NK-92 (cell line): ENCODE measurements around the gene TMTC1.

Experiments
- DNase-seq: peaks from one replicate; lab custom pipeline; 2025; ENCODE audit not compliant: unreplicated experiment; lab: John Stamatoyannopoulos, UW

Gene TMTC1

DNA sequence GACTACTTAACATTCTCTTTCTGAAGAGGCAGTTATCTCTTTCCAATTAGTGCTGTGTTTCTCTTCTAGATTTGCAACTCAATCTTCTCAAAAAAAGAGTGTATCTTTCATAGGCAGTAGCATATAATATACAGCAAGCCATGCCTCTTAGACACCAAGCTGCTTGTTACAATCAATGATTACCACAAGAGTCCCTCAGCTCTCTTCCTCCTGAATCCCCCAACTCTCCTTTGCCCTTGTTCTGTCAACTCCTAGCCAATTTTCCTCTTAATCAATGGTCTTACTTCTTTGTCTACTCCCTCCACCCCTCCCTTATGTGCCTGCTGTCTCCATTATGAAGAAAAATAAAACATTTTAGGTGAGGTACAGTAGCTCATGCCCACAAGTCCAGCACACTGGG is 2.6 kb downstream of the TMTC1 start:
- no peak for DNase-seq

DNA sequence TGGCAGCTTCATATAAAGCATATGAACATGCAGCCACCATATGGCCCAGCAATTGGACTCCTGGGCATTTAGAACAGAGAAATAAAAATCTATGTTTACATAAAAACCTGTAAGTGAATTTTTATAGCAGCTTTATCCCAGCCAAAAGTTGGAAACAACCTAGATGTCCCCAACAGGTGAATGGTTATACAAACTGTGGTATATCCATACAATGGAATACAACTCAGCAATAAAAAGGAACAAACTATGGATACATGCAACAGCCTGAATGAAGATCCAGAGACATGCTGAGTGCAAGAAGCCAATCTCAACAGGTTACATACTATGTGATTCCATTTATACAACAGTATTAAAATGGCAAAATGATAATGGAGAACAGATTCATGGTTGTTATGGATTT is 3.7 kb downstream of the TMTC1 start:
- no peak for DNase-seq

DNA sequence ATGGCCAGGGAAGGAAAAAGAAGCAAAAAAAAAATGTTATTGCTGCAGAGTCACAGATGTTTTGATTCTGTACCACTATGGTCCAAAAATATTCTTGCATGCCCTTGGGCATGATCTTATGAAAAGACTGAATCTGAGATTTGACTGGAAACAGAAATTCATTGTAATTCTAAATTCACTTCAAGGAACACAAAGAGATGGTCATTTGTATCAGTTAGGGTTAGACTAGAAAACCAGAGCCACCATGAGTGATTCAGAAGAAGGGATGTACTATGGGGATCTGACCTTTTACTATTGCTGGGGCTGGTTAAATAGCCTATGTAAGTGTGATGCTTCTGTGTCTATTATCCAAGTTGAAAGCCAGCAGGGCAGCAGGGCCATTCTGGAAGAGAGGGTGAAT is 5.2 kb downstream of the TMTC1 start:
- no peak for DNase-seq

DNA sequence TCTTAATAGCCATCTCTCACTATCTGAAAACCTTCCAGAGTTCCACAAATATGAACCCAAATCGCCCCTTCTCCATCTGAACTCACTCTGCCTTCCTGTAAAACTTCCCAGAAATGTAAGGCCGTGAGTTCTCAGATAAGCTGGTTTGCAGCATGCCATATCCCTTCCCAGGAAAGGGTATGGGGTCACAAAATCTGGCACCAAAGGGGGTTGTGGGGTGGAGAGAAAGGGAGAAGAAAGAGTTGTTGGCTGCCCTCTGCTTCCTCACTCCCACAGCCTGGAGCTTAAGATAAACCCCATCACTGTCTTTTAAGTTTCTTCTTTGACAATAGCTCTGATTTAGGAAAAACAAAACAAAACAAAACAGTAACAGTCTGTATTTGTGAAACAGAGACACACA is 10.7 kb downstream of the TMTC1 start:
- DNase-seq: no peak

DNA sequence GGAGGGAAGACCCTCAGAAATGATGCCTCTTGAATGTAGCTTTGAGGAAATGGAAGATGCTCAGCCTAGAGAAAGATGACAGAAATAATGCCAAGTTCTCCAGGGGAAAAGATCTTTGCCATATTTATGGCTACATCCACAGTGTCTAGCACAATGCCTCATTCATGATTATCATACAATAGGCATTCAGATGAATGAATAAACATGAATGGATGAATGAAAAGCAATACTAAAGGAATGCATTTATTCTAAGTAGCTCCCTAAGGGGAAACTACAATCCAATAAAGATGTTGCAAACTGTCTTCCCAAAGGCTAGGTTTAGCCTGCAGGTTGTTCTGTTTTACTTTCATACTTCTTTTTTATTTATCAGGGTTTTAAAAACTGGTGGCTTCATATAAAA is 12.0 kb downstream of the TMTC1 start:
- DNase-seq: no peak

DNA sequence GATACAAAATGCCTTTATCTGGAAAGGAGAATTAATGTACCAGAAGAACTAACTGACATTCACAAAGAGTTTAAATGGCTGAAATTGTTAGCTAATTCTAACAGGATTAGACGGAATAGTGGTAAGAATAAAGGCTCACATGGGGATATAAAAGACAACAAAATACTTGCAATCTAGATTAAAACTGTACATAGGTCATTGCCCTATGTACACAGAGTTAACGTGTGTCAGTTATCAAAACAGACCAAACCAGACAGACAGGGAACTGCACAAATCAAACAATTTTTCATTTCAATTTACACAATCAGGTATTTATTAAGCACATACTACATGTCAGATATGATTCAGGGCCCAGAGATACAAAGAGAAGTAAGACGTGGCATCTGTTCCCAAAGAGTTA is 12.6 kb downstream of the TMTC1 start:
- no peak for DNase-seq

DNA sequence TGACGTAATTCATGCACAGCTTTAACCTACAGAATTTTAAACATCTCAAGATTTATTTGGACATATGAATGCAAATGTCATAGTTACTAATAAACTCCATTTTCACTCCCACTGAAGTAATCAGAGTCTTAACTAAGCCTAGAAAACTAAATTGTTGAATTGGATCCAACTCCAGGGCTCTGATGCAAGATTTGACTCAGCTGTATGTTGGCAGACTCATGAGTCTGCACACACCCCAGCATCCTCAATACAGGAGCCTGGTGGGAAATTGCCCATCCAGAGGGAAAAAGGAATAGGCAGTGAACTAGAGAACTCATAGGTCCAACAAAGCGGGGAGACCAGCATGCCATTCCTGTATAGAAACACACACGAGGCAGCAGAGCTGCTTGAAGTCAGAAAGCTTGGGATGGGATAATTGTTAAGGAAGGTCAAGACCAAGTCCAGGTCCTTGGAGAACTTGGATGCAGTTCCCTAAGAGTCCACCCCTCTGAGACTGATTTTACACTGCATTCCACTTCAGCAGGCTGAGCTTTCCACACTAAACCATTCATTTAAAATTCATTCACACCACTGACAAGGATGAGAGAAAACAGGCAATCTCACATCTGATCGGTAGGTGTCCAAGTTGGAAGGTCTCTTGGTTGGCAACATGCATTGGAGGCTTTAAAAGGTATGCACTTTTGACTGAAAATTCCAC is 14.4 kb downstream of the TMTC1 start:
- DNase-seq: no peak

DNA sequence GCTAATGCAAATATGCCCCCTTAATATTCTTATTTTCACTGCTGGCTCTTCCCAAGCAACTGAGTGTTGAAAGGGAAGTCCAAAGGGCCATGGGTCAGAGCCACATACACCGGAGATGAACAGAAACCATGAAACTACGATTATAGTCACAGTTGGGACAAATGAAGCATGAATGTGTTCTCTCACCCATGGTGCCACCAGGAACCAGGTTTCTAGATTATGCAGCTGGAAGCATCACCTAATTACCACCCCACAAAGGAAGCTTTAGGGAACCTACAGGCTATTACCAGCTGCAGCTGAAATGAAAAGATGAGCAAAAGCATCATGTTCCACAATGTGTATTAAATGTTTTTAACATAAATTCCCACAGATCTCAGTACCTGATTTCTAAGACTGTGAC is 15.4 kb downstream of the TMTC1 start:
- no peak for DNase-seq

DNA sequence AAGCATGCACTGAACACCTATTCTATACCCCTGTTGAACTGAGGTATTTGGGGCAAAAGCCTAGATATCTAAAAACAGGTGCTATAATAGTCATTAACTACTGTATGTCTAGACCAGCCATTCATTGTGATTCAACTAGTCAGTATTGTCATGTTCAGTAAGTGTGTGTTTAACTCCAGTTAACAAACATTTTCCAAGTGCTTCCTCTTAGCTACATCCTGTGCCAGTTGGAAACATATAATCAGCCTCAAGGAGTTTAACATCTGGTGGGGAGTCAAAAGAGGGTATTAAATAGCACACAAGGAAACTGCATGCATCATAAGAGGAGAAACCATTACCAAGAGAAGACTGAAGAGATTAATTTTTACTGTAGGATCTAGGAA is 20.4 kb downstream of the TMTC1 start:
- DNase-seq: no peak

DNA sequence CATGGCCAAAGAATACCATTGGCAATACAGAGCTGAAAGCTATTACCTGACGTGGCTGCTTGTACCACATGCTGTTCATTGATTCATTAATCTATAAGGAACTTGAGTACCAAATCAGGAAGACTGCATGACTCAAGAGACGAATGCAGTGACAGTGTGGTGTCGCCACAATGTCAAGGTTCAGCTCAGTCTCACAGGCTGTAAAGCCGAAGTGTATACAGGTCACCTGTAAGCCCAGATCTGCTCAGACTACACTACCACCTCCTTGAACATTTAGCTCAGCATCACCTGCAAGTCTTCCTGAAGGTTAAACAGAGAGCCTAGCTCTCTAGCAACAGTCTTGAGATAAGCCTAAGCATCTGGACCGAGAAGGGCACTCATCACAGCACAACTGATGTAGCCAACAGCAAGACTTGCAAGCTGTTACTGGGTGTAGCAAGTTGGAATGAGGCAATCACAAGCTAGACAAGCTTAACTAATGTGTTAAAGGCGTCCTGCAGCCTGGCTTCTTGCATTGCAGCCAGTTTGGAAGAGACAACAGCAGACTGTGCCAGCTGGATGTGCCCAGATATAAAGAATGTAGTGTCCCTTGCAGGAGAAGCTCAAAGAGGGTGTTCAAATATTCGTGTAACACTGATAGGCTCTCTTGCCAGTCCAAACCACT is 21.0 kb downstream of the TMTC1 start:
- no peak for DNase-seq

DNA sequence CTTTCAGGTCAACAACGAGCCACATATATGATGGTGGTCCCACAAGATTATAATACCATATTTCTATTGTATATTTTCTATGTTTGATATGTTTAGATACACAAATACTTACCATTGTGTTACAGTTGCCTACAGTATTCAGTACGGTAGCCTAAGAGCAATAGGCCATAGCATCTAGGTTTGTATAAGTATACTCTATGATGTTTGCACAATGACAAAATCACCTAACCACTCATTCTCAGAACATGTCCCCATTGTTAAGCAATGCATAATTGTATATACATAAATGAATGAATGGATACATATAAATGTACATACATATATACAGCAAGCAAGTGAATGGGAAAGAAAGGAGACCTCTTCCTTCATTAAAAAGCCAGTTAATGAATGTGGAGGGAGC is 23.8 kb downstream of the TMTC1 start:
- DNase-seq: no peak

DNA sequence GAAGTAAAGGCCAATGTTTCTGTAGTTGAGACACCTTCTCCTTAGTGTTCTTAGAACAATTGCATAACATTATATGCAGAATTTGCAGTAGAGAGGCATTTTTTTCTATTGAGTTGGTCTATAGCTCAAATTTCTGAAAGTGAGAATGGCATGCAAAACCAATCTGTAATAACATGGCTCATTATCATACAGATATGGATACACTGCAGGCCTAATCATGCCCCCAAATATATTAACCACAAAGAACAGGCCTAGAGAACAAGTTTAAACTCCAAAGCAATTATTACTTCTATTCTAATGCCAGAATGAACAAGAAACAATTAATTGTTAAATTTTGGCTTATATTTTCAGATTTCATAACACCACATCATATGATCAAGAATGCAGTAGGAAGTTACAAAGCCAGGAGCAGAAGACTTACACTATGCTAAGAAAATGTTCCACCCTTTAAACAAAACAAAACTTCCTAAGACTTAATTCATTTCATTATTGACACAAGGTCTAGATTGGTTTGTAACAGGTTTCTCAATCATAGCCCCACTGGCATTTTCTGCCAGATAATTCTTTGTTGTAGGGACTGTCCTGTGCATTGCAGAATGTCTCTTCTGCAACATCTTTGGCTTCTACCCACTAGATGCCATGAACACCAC is 26.9 kb downstream of the TMTC1 start:
- DNase-seq: no peak

DNA sequence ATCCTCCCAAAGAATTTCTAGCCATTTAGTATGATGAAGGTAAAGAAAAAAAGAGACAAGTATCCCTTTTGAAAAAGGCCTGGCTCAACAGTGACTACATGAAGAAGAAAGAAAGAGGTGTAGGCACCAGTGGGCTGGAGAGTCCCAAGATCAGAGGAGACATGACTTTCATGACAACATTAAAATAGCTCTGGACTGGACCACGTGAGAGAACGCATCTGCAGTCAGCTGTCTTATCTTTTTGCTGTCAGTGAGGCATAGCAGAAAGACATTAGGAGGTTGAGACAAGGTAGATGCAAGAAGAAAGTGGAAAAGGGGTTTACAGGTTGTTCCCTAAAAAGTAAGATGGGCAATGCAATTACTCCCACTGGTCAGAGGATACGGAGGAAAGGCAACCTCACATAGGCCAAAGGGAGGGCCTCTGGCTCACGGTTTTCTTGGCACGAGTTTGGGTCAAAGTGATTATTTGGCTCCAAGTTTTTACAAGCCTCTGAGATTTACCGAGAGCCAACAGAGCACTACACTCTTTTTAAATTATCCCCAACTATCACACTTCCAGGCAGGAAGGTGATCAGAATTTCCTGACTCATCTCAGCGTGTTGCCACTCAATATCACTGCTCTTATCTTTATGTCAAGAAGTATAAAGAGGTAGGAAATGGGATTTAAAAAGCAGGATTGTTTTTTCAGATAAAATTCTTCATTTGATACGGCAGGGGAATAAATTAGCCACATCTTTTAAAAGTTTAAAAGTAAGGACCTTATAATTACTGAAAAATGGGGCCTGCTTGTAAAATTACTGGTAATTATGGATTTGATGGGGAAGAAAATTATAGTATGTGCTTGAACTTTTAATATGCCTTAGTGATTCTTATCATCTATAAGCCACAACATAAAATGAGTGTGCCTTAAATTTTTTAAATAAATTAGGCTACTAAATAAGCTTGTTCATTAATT is 29.2 kb downstream of the TMTC1 start:
- no peak for DNase-seq

DNA sequence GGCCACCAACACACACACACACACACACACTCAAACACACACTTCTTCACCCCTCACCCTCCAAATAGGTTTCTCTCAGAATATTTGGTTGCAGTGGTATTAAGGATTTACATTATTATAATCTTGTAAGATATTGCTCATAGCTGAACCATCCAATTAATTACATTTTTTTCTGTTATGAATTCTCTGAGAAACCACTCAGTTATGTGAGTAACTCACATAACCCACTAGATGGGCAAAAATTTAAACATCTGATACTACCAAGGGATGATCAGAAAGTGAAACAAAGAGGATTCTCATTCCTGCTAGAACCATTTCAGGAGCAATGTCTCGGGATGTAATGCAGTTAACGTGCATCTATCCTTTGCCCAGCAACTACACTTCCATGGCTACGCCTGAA is 31.6 kb downstream of the TMTC1 start:
- DNase-seq: no peak

DNA sequence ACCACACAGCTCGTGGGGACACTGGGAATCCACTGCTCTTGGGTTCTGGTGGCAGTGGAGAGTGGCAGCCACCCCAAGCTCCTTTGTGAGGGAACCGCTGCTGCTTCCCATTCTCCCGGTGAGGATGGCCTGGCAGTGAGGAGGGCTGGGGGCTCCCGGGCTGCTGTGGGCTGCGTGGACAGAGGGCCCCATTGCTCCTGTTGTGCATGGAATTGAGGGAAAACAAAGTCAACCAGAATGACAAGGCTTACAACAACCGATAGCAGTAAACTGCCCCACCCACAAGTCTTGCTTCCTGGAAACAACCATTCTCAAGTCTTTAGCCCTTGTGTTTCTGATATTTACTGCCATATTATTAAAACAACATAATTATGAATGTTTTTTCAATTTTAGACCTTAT is 32.1 kb downstream of the TMTC1 start:
- DNase-seq: no peak

DNA sequence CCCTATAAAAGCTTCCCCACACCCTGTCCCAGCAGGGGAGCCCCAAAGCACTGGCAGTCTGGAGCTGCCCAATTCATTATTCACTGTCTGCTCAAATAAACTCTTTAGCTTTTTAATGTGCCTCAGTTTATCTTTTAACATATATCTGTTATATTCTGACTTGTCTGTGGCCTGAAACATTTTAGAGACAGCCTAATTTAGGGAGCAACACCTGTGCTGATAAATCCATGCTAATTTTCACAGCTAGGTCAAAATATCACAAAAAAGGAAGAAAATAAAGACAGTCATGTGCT is 32.9 kb downstream of the TMTC1 start:
- no peak for DNase-seq

DNA sequence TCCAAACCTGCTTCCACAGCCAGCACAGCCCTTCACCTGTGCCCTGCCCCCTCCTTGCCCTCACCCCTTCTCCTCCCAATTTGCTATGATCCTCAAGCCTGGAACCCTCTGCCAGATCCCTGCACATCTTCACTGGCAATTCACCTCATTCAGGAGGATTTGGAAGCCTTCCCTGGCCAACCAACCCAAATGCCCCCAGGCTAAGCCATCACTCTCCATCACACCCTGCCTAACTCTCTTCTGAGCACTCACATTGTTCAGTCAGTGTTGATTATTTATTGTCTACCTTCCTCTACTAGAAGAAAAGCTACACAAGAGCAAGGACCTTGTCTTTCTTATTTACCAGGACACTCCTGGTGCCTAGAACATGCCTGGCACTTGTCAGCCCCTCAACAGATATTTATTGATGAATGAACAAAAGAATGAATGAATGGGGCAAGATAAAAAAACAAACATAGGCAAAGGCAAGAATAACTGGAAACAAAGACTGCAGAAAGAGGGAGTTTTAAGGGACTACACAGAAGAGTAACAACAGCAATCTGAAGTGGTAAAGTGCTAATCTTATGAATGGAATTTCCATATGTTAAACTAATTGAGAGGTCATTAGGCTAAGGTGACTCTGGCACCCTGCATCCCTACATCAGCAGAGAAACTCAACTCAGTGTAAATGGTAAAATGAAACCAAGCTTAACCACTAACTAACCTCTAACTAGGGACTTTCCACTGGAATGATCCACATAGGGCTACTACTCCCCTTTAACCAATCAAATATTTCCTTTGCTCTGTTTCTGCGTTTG is 33.4 kb downstream of the TMTC1 start:
- DNase-seq: no peak

DNA sequence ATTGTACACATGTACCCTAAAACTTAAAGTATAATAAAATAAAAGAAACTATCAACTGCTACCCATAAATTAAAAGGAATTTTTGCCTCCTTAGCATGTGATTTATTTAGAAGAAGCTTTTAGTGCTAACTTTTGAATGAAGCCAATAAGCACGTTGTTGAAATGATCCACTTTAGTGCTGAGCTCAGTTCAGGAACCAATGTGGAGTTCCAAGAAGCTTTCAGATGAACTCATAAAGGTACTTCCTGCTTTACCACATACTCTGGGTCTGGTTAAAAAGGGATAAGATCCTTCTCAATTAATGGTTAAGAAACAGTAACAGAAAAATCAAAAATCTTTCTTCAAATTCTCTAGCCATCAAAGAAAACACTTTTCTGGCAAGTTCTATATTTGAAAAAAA is 39.4 kb downstream of the TMTC1 start:
- DNase-seq: no peak

DNA sequence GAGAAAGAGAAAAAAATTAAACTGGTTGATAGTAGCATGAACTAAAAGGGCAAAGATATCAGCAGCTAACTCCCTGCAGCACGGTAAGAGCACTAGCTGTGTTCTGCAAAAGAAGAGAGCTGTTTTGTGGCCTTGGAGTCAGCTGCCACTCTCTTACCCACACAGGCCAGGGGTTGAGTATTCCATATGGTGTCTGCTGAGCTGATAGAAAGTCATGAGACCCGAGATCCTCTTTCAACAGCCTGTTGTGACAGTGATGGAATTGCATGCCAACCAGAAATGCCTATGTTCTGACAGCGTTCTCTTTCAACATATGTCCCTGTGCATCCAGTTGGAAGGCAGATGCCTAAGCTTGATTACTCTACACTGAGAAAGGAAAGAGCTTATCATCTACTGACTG is 39.9 kb downstream of the TMTC1 start:
- no peak for DNase-seq

DNA sequence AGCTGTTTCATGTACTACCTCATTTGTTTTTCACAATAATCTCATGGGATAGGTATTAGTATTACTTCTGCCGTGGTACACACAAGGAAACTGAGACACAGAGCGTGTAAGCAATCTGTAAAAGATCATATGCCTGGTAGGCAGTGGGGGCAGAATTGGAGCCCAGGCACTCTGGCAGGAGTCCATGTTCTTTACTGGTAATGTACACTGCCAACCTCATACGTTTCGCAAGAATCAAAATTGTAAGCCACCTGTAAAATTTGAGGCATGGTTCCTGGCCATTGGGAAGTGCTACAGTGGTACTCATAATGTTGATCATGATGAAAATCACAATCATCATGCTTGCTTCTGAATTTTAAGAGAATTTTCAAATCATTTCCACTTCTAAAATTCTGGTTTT is 40.7 kb downstream of the TMTC1 start:
- no peak for DNase-seq

DNA sequence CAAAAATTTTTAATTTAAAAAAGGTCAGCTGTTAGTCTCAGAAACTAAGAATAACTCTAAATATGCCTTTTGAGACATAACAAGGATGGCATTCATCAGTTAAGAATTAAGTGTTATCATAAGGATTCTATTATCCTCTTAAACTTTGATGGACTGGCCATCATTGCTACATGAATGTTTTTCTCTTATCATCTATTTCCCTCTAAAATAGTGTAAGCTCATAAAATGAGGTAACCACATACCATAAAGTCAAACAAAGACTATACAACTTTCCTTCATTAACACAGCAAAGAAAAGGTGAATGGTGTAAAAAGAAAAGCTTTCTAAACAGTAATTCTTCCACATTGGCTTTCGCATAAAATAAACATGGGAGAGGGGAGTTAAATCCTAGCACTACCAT is 41.1 kb downstream of the TMTC1 start:
- DNase-seq: no peak
